Erythroblast (primary cell): ENCODE measurements around the gene FCHSD2.
A peak's percentile ranks its signal among the peaks of the same experiment; 100 is the strongest.
"Not testable (repeated sequence)": the region's sequence is repeated elsewhere in the genome, so short reads cannot be mapped to it uniquely, and the experiment has no call there.

Source experiments
- DNase-seq, 2 experiments: peaks; one replicate each; lab custom pipeline; 2025; lab: John Stamatoyannopoulos, UW
- GATA1 ChIP-seq: IDR thresholded peaks from 2 replicates; pipeline ENCODE4 v1.6.1; 2011; ENCODE audit warnings: low read depth, mild to moderate bottlenecking, control low read depth, low read length, moderate library complexity
- POLR2A ChIP-seq: IDR thresholded peaks from 2 replicates; pipeline ENCODE4 v1.6.1; 2011; ENCODE audit warnings: mild to moderate bottlenecking, low read length

Gene FCHSD2

GRCh38 chr11:72829884-72830533 lies 312.1 kb downstream of the FCHSD2 start:
- no peak for TF ChIP-seq GATA1
- no peak for TF ChIP-seq POLR2A
- no peak for DNase-seq

- TF ChIP-seq POLR2A, result no peak
- no peak for TF ChIP-seq GATA1
- no peak for DNase-seq
These were observed 312.9 kb downstream of the FCHSD2 start for GRCh38 chr11:72829178-72829577.

- no peak for TF ChIP-seq POLR2A
- TF ChIP-seq GATA1, result no peak
- no peak for DNase-seq
These were observed 313.4 kb downstream of the FCHSD2 start for GRCh38 chr11:72828692-72829101.

- no peak for DNase-seq
- TF ChIP-seq GATA1, result no peak
- TF ChIP-seq POLR2A, result no peak
These were observed 314.0 kb downstream of the FCHSD2 start for GRCh38 chr11:72828081-72828567.

- DNase-seq, result not testable (repeated sequence)
These were observed 314.5 kb downstream of the FCHSD2 start for GRCh38 chr11:72827656-72828055.

- no peak for DNase-seq
- TF ChIP-seq GATA1 (no peak), POLR2A (no peak)
These were observed 315.1 kb downstream of the FCHSD2 start for GRCh38 chr11:72826942-72827480.

- DNase-seq, result no peak
- TF ChIP-seq GATA1, result no peak
- no peak for TF ChIP-seq POLR2A
These were observed 315.8 kb downstream of the FCHSD2 start for GRCh38 chr11:72826191-72826941.

- TF ChIP-seq GATA1 (no peak), POLR2A (no peak)
- DNase-seq, result no peak
These were observed 316.5 kb downstream of the FCHSD2 start for GRCh38 chr11:72825661-72826060.

GRCh38 chr11:72824811-72825505 lies 317.2 kb downstream of the FCHSD2 start:
- DNase-seq, result no peak
- TF ChIP-seq GATA1 (no peak), POLR2A (no peak)

GRCh38 chr11:72824020-72824419 lies 318.1 kb downstream of the FCHSD2 start:
- no peak for DNase-seq
- TF ChIP-seq POLR2A (no peak), GATA1 (no peak)

- TF ChIP-seq POLR2A (no peak), GATA1 (no peak)
- no peak for DNase-seq
These were observed 318.9 kb downstream of the FCHSD2 start for GRCh38 chr11:72823105-72823804.

GRCh38 chr11:72821920-72822799 lies 320.0 kb downstream of the FCHSD2 start:
- TF ChIP-seq GATA1 (no peak), POLR2A (peak; percentile 16)
- DNase-seq, result peak; percentile 86 to 91
